HG03139 (cell line): ENCODE measurements around the gene VPS54.
"Not testable (repeated sequence)": the region's sequence is repeated elsewhere in the genome, so short reads cannot be mapped to it uniquely, and the experiment has no call there.

ENCODE experiments used
- ATAC-seq: cut with Tn5 transposase; IDR thresholded peaks from one replicate; pipeline ENCODE4 v1.9.1; 2021; ENCODE audit not compliant: unreplicated experiment

VPS54 gene

GRCh38 chr2:64024259-64024949, 5.2 kb upstream of the VPS54 start:
- ATAC-seq: no peak

DNA sequence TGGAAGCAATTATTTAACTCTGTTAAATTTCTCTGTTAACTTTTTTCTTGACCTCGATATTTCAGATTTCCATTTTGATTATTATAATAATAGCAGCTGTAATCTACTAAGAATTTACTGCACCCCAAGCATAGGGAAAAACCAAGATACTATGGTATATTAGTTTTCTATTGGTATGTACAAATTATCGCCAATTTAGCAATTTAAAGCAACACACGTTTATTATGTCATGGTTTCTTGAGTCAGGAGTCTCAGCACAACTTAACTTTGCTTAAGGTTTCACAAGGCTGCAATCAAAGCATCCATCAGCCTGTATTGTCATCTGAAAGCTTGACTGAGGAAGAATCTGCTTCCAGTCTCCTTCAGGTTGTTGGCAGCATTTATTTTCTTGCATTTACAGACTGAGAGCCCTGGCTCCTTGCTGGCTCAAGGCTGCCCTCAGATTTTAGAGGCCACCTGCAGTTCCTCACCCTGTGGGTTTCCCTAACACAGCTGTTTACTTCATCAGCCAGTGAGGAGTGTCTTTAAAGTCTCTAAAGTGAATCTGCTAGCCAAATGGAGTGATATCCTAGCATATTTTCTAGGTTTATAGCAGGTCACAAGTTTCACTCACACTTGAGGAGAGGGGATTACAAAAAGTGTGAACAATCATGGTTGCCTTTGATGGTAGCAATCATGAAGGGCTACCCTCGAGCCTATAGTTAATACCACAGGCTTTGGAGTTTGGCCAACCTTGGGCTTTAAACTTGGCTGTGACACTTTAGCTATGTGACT, 4.4 kb upstream of the VPS54 start:
- no peak for ATAC-seq

DNA sequence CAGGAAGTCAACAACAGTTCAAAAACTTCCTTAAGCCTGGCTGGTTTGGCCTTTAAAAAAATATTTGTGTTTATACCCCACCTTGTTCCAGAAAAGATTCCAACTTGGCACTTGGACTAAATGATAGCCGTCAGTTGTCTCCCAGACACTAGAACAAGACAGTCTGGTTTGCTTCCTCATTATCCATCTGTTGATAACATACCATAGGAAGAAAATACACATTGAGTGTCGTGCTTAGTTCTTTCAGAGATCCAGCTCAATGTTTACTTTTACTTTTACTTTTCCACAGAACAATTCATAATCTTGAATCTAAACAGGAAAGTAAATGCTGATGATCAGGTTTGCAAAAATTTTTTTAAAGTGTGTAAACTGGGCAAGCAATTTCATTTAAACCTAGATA, 2.4 kb upstream of the VPS54 start:
- ATAC-seq: no peak

GRCh38 chr2:64019975-64020528, 824 bp upstream of the VPS54 start:
- no peak for ATAC-seq

- ATAC-seq: peak; percentile 44
These were observed 536 bp downstream of the VPS54 start for GRCh38 chr2:64018701-64019082.

DNA sequence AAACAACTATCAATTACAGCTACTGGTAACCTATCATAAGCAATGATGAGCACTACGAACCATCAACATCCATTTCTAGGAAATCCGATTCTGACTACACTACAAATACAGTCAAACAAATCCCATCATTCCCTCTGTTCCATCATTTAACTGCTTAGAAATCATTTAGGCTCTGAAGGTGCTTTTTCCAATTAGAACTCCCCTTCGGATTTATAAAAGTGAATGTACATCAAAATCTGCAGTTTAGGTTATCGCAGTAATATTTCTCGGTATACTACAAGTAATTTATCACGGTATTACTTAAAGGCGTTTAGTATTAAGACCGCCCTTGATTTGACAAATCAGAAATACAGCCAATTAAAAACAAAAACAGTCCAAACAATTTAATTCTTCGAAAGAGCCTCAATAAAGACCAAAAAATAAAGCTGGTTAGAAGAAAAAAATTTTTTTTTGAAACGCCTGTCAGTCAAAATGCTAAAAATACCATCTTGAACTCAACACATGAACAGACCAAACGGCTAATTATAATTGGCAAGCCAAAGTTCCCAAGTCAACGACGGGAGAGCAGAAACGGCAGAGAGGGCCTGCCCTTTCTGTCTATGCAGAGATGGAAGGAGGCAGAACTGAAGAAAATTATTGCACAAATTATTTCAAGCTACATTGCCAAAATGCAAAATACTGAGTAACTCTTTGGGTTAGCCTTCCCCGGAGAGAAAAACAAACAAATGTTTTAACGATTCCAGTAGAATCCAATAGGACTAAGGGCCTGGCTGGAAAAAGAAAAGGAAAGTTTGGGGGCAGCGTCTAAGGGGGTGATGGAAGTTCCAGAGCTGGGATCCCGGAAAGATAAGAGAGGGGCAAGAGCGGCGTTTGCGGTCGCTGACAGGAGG, 1.2 kb downstream of the VPS54 start:
- ATAC-seq: no peak

DNA sequence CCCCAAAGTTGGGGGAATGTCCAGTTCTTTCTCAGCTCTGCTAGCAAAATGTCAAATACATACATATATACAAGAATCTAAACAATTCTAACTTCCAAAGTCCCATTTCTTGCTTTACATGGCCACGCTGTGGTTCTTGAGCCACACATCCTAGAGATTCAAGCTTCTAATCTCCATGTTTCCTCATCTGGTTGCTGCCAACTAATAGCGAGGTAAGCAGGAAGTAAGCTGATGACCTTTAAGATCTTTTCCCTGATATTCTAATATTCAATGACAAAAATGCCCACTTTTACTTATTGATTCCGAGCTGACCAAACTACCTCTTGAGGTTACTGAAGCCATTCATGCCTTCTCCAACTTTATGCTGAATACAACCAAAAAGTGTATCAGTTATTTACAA, 3.3 kb downstream of the VPS54 start:
- ATAC-seq: no peak

- ATAC-seq: no peak
These were observed 3.8 kb downstream of the VPS54 start for GRCh38 chr2:64015391-64015790.

DNA sequence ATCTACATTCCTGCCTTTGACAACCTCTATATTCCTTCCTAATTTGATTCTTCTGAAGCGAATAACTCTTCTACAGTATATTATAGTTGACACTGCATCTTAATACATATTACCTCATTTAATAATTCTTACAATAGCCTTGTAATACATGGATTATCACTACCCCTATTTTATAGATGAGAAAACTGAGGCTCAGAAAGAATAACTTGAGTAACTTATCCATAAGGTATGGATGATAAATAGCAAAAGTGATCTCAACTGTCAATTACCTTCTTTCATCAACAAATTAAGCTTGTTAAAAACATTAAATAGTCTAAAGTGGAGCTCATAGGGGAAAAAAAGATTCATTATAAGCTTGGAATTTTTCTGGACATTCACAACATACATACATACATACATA, 4.6 kb downstream of the VPS54 start:
- ATAC-seq: no peak

DNA sequence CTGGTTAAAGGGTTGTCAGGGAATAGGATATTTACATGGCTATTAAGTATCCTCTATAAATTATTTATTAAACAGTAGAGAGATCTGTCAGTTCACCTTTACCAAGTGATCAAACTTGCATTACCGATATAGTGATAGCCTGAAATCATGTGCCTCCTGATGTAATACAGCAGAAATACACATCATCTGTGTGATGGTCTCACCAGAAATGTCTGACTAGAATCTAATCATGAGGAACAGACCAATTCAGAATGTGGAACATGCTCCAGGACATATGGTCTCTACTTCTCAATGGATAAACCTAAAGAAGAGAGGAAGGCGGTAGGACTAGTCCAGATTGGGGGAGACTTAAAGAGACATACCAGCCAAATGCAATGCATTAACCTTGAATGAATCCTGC, 6.2 kb downstream of the VPS54 start:
- ATAC-seq: no peak

DNA sequence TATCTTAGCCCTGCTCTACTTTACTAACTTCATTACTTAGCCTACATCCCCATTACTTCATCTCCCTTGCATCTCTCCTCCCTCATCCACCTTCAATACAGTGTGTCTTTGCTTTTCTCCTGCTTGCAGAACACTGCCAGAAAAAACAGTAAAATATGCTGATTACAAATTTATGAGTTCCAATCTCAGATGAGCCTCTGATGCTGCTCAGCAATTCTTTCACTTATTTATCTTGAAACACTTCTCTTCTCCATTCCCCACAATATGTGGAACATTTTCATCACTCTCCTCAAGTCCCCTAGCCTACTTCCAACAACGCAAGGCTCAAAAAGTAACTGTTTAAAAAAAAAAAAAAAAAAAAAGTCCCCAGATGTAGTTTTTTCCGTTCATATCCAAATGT, 7.1 kb downstream of the VPS54 start:
- ATAC-seq: no peak

DNA sequence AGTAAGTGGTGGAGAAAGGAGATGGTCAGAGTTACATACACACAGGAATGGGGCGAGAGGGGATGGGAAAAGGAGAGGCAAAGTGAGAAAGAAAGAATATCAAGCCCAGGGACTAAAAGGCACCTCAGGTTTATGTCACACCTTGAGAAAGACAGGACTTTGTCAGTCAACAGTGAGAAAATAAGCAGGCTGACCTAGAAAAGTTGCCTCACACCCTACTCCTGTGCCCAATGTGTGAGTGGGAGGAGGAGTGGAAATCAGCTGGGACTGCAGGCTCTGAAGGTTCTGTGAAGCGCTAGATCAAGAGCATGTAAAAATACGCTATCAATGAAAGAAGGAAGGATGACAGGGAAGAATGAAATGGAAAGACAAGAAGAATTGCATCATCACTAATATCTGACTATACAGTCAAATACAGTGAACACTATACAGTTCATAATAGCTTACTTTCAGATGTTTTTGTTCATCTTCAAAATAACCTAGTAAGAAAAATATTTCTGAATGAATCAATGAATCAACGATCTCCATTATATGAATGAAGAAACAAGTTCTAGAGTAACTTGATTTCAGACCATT, 10.7 kb downstream of the VPS54 start:
- no peak for ATAC-seq

DNA sequence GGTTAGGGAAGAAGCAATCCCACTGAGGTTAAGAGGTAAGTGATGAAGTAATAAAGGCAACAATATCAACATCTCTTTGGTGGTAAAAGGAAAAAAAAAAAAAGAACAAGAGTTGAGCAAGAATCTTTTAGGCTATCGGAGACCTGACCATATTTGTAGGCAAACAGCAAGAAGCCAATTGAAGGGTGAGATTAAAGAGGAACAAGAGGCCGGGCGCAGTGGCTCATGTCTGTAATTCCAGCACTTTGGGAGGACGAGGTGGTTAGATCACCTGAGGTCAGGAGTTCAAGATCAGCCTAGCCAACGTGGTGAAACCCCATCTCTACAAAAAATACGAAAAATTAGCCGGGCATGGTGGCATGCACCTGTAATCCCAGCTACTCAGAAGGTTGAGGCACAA, 11.3 kb downstream of the VPS54 start:
- ATAC-seq: no peak

- ATAC-seq: no peak
These were observed 13.4 kb downstream of the VPS54 start for GRCh38 chr2:64005707-64006356.

DNA sequence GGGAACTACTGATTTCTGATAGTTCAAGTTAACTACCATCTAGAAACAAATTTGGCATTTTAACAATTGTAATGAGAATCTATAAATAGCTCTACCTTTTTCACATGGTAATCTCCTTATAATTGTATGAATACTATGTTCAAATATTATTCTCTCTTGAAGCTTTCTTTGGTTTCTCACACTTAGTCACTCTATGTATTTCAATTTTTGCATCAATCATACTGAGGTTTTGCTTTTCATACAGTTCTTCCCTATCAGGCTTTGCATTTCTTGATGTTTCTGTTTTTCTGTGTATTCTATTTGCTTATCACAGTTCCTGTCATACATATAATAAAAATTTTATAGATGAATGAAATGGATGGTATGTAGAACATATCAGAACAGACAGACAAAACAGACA, 16.0 kb downstream of the VPS54 start:
- ATAC-seq: no peak

DNA sequence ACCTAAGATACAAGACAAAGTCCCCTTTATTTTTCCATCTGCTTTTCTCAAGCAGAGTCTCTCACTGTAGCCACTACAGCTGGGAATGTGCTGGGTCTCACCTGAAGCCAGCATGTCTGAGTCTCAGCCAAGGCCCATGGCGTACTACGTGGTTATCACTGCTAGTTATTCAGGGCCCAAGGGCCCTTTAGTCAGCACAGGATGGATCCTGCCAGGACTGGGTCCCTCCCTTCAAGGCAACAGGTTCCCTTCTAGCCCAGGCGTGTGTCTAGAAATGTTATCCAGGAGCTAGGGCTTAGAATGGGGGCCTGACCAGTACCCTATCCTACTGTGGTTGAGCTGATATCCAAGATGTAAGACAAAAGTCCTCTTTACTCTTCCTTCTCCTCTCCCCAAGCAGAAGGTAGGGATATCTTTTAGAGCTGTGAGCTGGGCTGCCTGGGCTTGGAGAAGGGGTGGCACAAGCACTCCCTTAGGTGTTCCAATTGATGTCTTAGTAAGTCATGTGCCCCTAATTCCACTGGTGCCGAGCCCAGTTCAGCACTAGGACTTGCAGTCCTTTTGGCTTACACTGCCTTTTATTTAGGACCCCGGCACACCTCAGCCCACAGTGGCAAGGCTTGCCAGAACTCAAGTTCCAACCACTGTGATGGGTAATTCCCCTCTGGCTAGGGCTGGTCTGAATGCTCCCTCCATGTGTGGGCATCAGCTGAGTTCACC, 17.7 kb downstream of the VPS54 start:
- no peak for ATAC-seq

GRCh38 chr2:64000630-64001381, 18.4 kb downstream of the VPS54 start:
- no peak for ATAC-seq

- no peak for ATAC-seq
These were observed 20.2 kb downstream of the VPS54 start for GRCh38 chr2:63999049-63999448.

DNA sequence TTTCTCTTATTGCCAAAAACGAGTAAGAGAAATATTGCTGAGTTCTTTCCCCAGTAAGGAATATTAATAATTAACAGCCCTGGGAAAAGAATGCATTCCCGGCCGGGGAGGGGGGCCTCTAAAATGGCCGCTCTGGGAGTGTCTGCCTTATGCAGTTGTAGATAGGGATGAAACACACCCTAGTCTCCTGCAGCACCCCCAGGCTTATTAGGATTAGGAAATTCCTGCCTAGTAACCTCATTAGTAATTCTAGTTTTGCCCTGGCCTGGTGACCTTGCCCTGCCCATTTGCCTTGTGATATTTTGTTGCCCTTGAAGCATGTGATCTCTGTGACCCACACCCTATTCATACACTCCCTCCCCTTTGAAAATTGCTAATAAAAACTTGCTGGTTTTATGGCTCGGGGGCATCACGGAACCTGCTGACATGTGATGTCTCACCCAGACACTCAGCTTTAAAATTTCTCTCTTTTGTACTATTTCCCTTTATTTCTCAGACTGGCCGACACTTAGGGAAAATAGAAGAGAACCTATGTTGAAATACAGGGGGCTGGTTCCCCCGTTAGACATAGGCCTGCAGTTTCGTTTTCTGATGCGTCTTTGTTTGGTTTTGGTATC, 22.5 kb downstream of the VPS54 start:
- not testable (repeated sequence) for ATAC-seq
